C4-2B (cell line): Measurements from ENCODE around the gene EMCN.

Source experiments
- ZFX ChIP-seq: fragments of 450-650 bp; IDR thresholded peaks from 2 replicates; pipeline ENCODE4 v1.6.1; 2017
- TF ChIP-seq, protein P1 (sequence below): fragments of 450-650 bp; conservative IDR thresholded peaks from 2 replicates; pipeline ENCODE4 v1.5.1; 2017; ENCODE audit warnings: mild to moderate bottlenecking

DNA sequence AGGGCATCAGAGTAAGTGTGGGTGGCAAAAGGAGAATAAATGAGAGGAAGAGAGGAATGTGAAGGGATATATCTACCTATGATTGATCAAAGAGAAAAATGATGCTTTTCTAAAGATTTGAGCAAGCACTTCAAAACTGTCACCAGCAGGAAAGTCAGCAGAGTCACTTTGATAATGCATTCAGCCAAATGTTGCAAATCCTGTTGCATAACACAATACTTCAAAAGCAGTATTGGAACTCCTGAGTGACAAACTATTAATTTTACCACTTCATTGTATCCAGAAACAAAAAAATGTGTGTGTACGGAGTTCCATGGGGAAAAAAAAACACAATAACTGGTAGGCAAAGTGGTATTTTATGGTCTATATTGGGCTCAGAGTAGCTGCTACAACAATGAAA is 160.3 kb downstream of the EMCN start:
- TF ChIP-seq, protein P1, sequence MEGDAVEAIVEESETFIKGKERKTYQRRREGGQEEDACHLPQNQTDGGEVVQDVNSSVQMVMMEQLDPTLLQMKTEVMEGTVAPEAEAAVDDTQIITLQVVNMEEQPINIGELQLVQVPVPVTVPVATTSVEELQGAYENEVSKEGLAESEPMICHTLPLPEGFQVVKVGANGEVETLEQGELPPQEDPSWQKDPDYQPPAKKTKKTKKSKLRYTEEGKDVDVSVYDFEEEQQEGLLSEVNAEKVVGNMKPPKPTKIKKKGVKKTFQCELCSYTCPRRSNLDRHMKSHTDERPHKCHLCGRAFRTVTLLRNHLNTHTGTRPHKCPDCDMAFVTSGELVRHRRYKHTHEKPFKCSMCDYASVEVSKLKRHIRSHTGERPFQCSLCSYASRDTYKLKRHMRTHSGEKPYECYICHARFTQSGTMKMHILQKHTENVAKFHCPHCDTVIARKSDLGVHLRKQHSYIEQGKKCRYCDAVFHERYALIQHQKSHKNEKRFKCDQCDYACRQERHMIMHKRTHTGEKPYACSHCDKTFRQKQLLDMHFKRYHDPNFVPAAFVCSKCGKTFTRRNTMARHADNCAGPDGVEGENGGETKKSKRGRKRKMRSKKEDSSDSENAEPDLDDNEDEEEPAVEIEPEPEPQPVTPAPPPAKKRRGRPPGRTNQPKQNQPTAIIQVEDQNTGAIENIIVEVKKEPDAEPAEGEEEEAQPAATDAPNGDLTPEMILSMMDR = no peak
- no peak for TF ChIP-seq ZFX
